B cell (primary cell): ENCODE results near the gene TRMT61A. TPM values are rescaled to one million over a fixed set of nuclear protein-coding genes. Genes with fewer than 3 reads are reported as not detected.

Source experiments
- ATAC-seq: fragments of 200-7000 bp; cut with Tn5 transposase; one replicate; pipeline ENCODE4 v1.10.0; 2021; ENCODE audit warnings: low read depth, mild to moderate bottlenecking, moderate number of reproducible peaks, moderate library complexity
- CTCF ChIA-PET: fragments of 350-600 bp; sonication (Branson Sonifier 250); formaldehyde crosslinking; loops from one replicate; lab custom pipeline; 2021; ENCODE audit warnings: antibody characterized with exemption, inconsistent platforms; lab: Charles Lee
- POLR2A ChIA-PET: fragments of 350-600 bp; sonication (Branson Sonifier 250); formaldehyde crosslinking; loops from one replicate; lab custom pipeline; 2021; ENCODE audit warnings: antibody characterized with exemption; lab: Charles Lee
- DNase-seq: peaks from one replicate; pipeline ENCODE4 v3.0.0; 2013
- H2AFZ ChIP-seq: 2 replicates; pipeline ENCODE4 v1.6.1; 2012; ENCODE audit warnings: mild to moderate bottlenecking, low read depth, low read length; ENCODE audit not compliant: insufficient read depth, poor library complexity, severe bottlenecking
- H3K27ac ChIP-seq, 2 donors: 1 replicate in 1 of 2; 2 replicates in 1 of 2; pipeline ENCODE4 v1.5.1; 2012 to 2013; ENCODE audit warnings: low read length in 2 of 2, mild to moderate bottlenecking in 2 of 2, moderate library complexity in 1 of 2
- H3K27me3 ChIP-seq, 4 experiments: fragments of 200-600 bp in 1 of 4; sonication (generic) in 1 of 4; replicated peaks in 1 of 4; 1 replicate in 2 of 4; 2 replicates in 2 of 4; pipeline versions ENCODE4 v1.6.1 to v1.7.0; 2013 to 2016; ENCODE audit warnings: low read length in 3 of 4, mild to moderate bottlenecking in 2 of 4, mixed read lengths in 1 of 4, moderate library complexity in 1 of 4; ENCODE audit not compliant: insufficient read depth in 4 of 4, control insufficient read depth in 3 of 4; ENCODE audit errors: control extremely low read depth in 1 of 4
- H3K36me3 ChIP-seq, 2 experiments: replicated peaks in 1 of 2; 1 replicate in 1 of 2; 2 replicates in 1 of 2; pipeline versions ENCODE4 v1.6.1 to v1.7.1; 2013; ENCODE audit warnings: low read length in 1 of 2; ENCODE audit not compliant: insufficient read depth in 2 of 2, control insufficient read depth in 1 of 2; ENCODE audit errors: control extremely low read depth in 1 of 2, extremely low read depth in 1 of 2
- H3K4me1 ChIP-seq, 2 donors: fragments of 200-600 bp in 1 of 2; sonication (generic) in 1 of 2; 1 replicate in 1 of 2; 2 replicates in 1 of 2; pipeline versions ENCODE4 v1.5.1 to v1.6.1; 2013 to 2017; ENCODE audit warnings: low read length in 2 of 2; ENCODE audit not compliant: control insufficient read depth in 2 of 2, insufficient read depth in 2 of 2
- H3K4me2 ChIP-seq: replicated peaks from 2 replicates; pipeline ENCODE3; 2012; ENCODE audit warnings: mild to moderate bottlenecking, low read depth, low read length; ENCODE audit not compliant: poor library complexity, severe bottlenecking
- H3K4me3 ChIP-seq, 5 experiments: fragments of 200-600 bp in 1 of 5; sonication (generic) in 1 of 5; 1 replicate in 3 of 5; 2 replicates in 2 of 5; pipeline versions ENCODE4 v1.5.1 to v1.7.0; 2011 to 2016; ENCODE audit warnings: low read length in 4 of 5, mild to moderate bottlenecking in 4 of 5, low read depth in 2 of 5, control low read depth in 1 of 5, moderate library complexity in 1 of 5; ENCODE audit not compliant: insufficient read depth in 1 of 5; ENCODE audit errors: control extremely low read depth in 1 of 5, extremely low read depth in 1 of 5
- H3K79me2 ChIP-seq: fragments of 200-600 bp; sonication (generic); one replicate; pipeline ENCODE4 v1.6.0; 2016; ENCODE audit warnings: low read length; ENCODE audit not compliant: control insufficient read depth, insufficient read depth
- H3K9ac ChIP-seq: fragments of 200-600 bp; sonication (generic); 2 replicates; pipeline ENCODE4 v1.6.1; 2017; ENCODE audit warnings: mild to moderate bottlenecking, low read length, moderate library complexity
- H3K9me3 ChIP-seq, 3 donors: one replicate each; pipeline versions ENCODE4 v1.6.1 to v1.7.1; 2013; ENCODE audit warnings: low read length in 2 of 3; ENCODE audit not compliant: control insufficient read depth in 2 of 3, insufficient read depth in 1 of 3; ENCODE audit errors: control extremely low read depth in 1 of 3
- H4K20me1 ChIP-seq: 2 replicates; pipeline ENCODE4 v1.6.0; 2012; ENCODE audit warnings: mild to moderate bottlenecking, low read length; ENCODE audit not compliant: insufficient read depth, control insufficient read depth, poor library complexity, severe bottlenecking
- H3K27ac Mint-ChIP-seq: one replicate; pipeline ENCODE4 v1.8.0; 2021; ENCODE audit warnings: mixed read lengths
- H3K27me3 Mint-ChIP-seq: one replicate; pipeline ENCODE4 v1.8.0; 2021; ENCODE audit warnings: mixed read lengths
- H3K4me1 Mint-ChIP-seq: one replicate; pipeline ENCODE4 v1.8.0; 2021; ENCODE audit warnings: mixed read lengths
- H3K4me3 Mint-ChIP-seq: one replicate; pipeline ENCODE4 v1.8.0; 2021; ENCODE audit warnings: mixed read lengths
- H3K9me3 Mint-ChIP-seq: one replicate; pipeline ENCODE4 v1.8.0; 2022; ENCODE audit warnings: mixed read lengths; ENCODE audit not compliant: insufficient read depth
- CTCF ChIP-seq: fragments of 200-600 bp; IDR thresholded peaks from one replicate; pipeline ENCODE4 v1.8.0; 2022; ENCODE audit warnings: antibody characterized with exemption, mild to moderate bottlenecking
- EZH2 ChIP-seq: IDR thresholded peaks from 2 replicates; pipeline ENCODE4 v1.6.1; 2012; ENCODE audit warnings: borderline replicate concordance, low read depth, mild to moderate bottlenecking, moderate library complexity, low read length; ENCODE audit not compliant: insufficient read depth, poor library complexity, severe bottlenecking
- WGBS: methylation state at CpG from one replicate; pipeline ENCODE4 v1.1.5; 2013; ENCODE audit warnings: missing lambda C conversion rate; ENCODE audit not compliant: insufficient coverage; 5-methylcytosine and 5-hydroxymethylcytosine counted together
- intact Hi-C: fragments of 100-400 bp; cut with micrococcal nuclease; formaldehyde crosslinking; loops from one replicate; pipeline ENCODE4 v1.10.0; 2022
- polyA plus RNA-seq: library from polyadenylated mRNA; depleted of rRNA; stranded (reverse); fragments of >200 nt; gene quantifications from 2 replicates; pipeline ENCODE4 v1.2.3, GENCODE V29; 2012
- total RNA-seq, 2 donors: library from RNA; stranded (reverse); fragments of 120-200 nt in 1 of 2; gene quantifications; 1 replicate in 1 of 2; 2 replicates in 1 of 2; pipeline versions ENCODE4 v1.2.3 to v1.2.4, GENCODE V29; 2013 to 2022

TRMT61A gene
- total and polyA plus RNA-seq, 2 donors (not counting 1 experiment from before 2014, with no cell fraction given): 9.5 to 18.4 TPM

GRCh38 chr14:103535891-103536565 is 7.0 kb downstream of the TRMT61A start:
- Histone ChIP-seq H3K4me2 (no peak overlapping the region), H3K4me3 (no peak overlapping the region), H3K79me2 (peaks cover 5% of the 10 kb centered on the region), H3K9me3 (no peaks in the 10 kb centered on the region), H2AFZ (no peak overlapping the region), H3K9ac (no peak overlapping the region), H3K4me1 (peaks cover 0 to 3% of the 10 kb centered on the region in 2 donors), H3K27ac (no peak overlapping the region), H4K20me1 (peaks cover 16% of the 10 kb centered on the region), H3K36me3 (peaks cover 0 to 9% of the 10 kb centered on the region in 2 experiments), H3K27me3 (no peaks in the 10 kb centered on the region)
- Mint-ChIP-seq H3K27me3 (no peaks in the 10 kb centered on the region), H3K4me1 (peaks cover 5% of the 10 kb centered on the region), H3K27ac (no peak overlapping the region), H3K9me3 (no peaks in the 10 kb centered on the region), H3K4me3 (no peak overlapping the region)
- no peak for DNase-seq
- WGBS: 89% methylated on average over 11 of the region's 11 CpGs
- ATAC-seq: no peak
- intact Hi-C loops: no loop called here
- ChIA-PET POLR2A (no interaction called here), CTCF (interaction anchor here (6.0 kb wide), 1 partner anchor 16 kb away, joined by 24 read pairs; no protein-coding TSS in a partner anchor)
- TF ChIP-seq CTCF (no peak), EZH2 (no peak)

- 91% methylated on average over 8 of the region's 9 CpGs for WGBS
- Histone ChIP-seq H3K27ac (no peak overlapping the region), H3K4me1 (no peaks in the 10 kb centered on the region), H3K27me3 (no peaks in the 10 kb centered on the region), H2AFZ (no peak overlapping the region), H3K4me2 (no peak overlapping the region), H3K36me3 (peaks cover 0 to 6% of the 10 kb centered on the region in 2 experiments), H3K4me3 (no peak overlapping the region), H4K20me1 (peaks cover 10% of the 10 kb centered on the region), H3K9me3 (no peaks in the 10 kb centered on the region), H3K79me2 (no peaks in the 10 kb centered on the region), H3K9ac (no peak overlapping the region)
- Mint-ChIP-seq H3K4me3 (no peak overlapping the region), H3K27me3 (no peaks in the 10 kb centered on the region), H3K9me3 (no peaks in the 10 kb centered on the region), H3K4me1 (no peaks in the 10 kb centered on the region), H3K27ac (no peak overlapping the region)
- intact Hi-C loops: no loop called here
- ATAC-seq (no peak), DNase-seq (no peak)
- no peak for TF ChIP-seq CTCF
- TF ChIP-seq EZH2: no peak
- ChIA-PET CTCF (interaction anchor here (1.0 to 6.0 kb wide), 2 partner anchors 10 to 17 kb away, joined by 3 to 24 read pairs; no protein-coding TSS in a partner anchor), POLR2A (no interaction called here)
These were observed 7.7 kb downstream of the TRMT61A start for GRCh38 chr14:103536693-103537092.
